ENCODE data around the gene CDH15. TPM values are rescaled to one million over a fixed set of nuclear protein-coding genes. Genes with fewer than 3 reads are reported as not detected.

Gene CDH15
- under 0.01 TPM in 1 of 2 replicates, not detected in the other for total RNA-seq

GRCh38 chr16:89171216-89172170 is at the start of gene CDH15:
Gene CDH15 (plus strand): TSS chr16:89171748. CDS start chr16:89171832, 84 bp downstream.

GRCh38 chr16:89200124-89200849 is 28.7 kb downstream of the CDH15 start, which contains the start of gene SLC22A31:
Gene SLC22A31 (minus strand): TSS chr16:89200537. CDS start chr16:89200501, 36 bp downstream.

GRCh38 chr16:89217388-89218191 is 46.0 kb downstream of the CDH15 start, which contains the start of gene ZNF778:
Gene ZNF778 (plus strand): TSS chr16:89217703. CDS start chr16:89221128, 3,425 bp downstream.

Other genes starting within 250 kb of the CDH15 start
- gene CBFA2T3, start 194.5 kb upstream of the CDH15 start, total RNA-seq, result not detected in 2 replicates
- 24.9 and 28.6 TPM in 2 replicates for gene ACSF3, start 77.9 kb upstream of the CDH15 start, total RNA-seq
- gene SLC22A31, start 28.8 kb downstream of the CDH15 start, total RNA-seq, result 0.07 and 0.13 TPM in 2 replicates
- 10.5 and 12.8 TPM in 2 replicates for gene ZNF778, start 46.0 kb downstream of the CDH15 start, total RNA-seq

Measured in thoracic aorta endothelial cell (primary cell).